Tibial nerve (tissue), 4 donors: ENCODE results near the gene DCUN1D2. TPM values are rescaled to one million over a fixed set of nuclear protein-coding genes. Genes with fewer than 3 reads are reported as not detected.

Experiments
- DNase-seq, 2 donors: peaks; one replicate each; pipeline ENCODE4 v3.0.0-alpha.2; 2019; ENCODE audit warnings: low spot score in 2 of 2
- H3K27ac ChIP-seq, 4 donors: fragments of 200-600 bp; sonication (generic) in 3 of 4; one replicate each; pipeline ENCODE4 v1.5.1; 2017 to 2019; ENCODE audit warnings: mild to moderate bottlenecking in 1 of 4
- H3K27me3 ChIP-seq, 2 donors: fragments of 200-600 bp; sonication (generic) in 1 of 2; one replicate each; pipeline versions ENCODE4 v1.5.1 to v1.6.0; 2017 to 2019
- H3K36me3 ChIP-seq, 3 donors: fragments of 200-600 bp; sonication (generic); one replicate each; pipeline ENCODE4 v1.5.1; 2018 to 2019
- H3K4me1 ChIP-seq, 4 donors: fragments of 200-600 bp; sonication (generic) in 3 of 4; one replicate each; pipeline ENCODE4 v1.5.1; 2017 to 2019
- H3K4me3 ChIP-seq, 4 donors: fragments of 200-600 bp; sonication (generic) in 3 of 4; one replicate each; pipeline ENCODE4 v1.5.1; 2017 to 2019; ENCODE audit warnings: mild to moderate bottlenecking in 1 of 4, moderate library complexity in 1 of 4
- H3K9me3 ChIP-seq, 4 donors: fragments of 200-600 bp; sonication (generic) in 3 of 4; one replicate each; pipeline ENCODE4 v1.5.1; 2017 to 2019
- CTCF ChIP-seq, 5 experiments: fragments of 200-600 bp in 3 of 5; fragments of 450-650 bp in 2 of 5; sonication (generic) in 3 of 5; IDR thresholded peaks; one replicate each; pipeline ENCODE4 v1.5.1; 2016 to 2019; ENCODE audit warnings: antibody characterized with exemption in 5 of 5, mild to moderate bottlenecking in 3 of 5, moderate library complexity in 2 of 5
- EP300 ChIP-seq, 2 donors: sonication (generic); formaldehyde crosslinking; IDR thresholded peaks; one replicate each; pipeline ENCODE4 v1.6.1; 2017; ENCODE audit warnings: antibody characterized with exemption in 2 of 2, mild to moderate bottlenecking in 1 of 2
- POLR2A ChIP-seq, 2 donors: fragments of 450-650 bp; IDR thresholded peaks; one replicate each; pipeline ENCODE4 v1.6.1; 2017; ENCODE audit warnings: antibody characterized with exemption in 2 of 2, mild to moderate bottlenecking in 2 of 2, moderate library complexity in 2 of 2
- WGBS, 2 donors: methylation state at CpG; one replicate each; pipeline ENCODE4 v1.1.5; 2018; 5-methylcytosine and 5-hydroxymethylcytosine counted together
- total RNA-seq, 4 donors: library from RNA; depleted of rRNA; stranded (reverse); fragments of >200 nt; gene quantifications; one replicate each; pipeline ENCODE4 v1.1.0, GENCODE V29; 2016

Gene DCUN1D2
- total RNA-seq, 4 donors from 2014 or later: 16.3 to 28.0 (median 21.0) TPM

GRCh38 chr13:113447596-113447995 is 42.9 kb downstream of the DCUN1D2 start:
- Histone ChIP-seq H3K4me3 (no peak overlapping the region), H3K36me3 (peaks cover 0 to 9% (median 0%) of the 10 kb centered on the region in 3 donors), H3K4me1 (peaks cover 0 to 11% (median 0%) of the 10 kb centered on the region in 4 donors), H3K9me3 (no peaks in the 10 kb centered on the region), H3K27ac (no peak overlapping the region), H3K27me3 (no peaks in the 10 kb centered on the region)
- DNase-seq: no peak
- 89 to 93% methylated on average over 6 of the region's 6 CpGs for WGBS, 2 donors
- TF ChIP-seq CTCF (IDR thresholded peaks at IDR 0.05): no peak

- no peak for TF ChIP-seq EP300 (IDR thresholded peaks at IDR 0.05)
- no peak for TF ChIP-seq CTCF (IDR thresholded peaks at IDR 0.05)
- TF ChIP-seq POLR2A (IDR thresholded peaks at IDR 0.05): no peak
- Histone ChIP-seq H3K9me3 (no peaks in the 10 kb centered on the region), H3K4me1 (peaks cover 0 to 11% (median 0%) of the 10 kb centered on the region in 4 donors), H3K27me3 (no peaks in the 10 kb centered on the region), H3K4me3 (no peak overlapping the region), H3K36me3 (peaks cover 0 to 14% (median 0%) of the 10 kb centered on the region in 3 donors), H3K27ac (no peak overlapping the region)
- DNase-seq: no peak
- WGBS, 2 donors: 92 to 98% methylated on average over 9 of the region's 9 CpGs
Measured at GRCh38 chr13:113446488-113446854, 44.0 kb downstream of the DCUN1D2 start.

GRCh38 chr13:113445791-113446487 is 44.6 kb downstream of the DCUN1D2 start:
- no peaks in the 10 kb centered on the region for H3K9me3 ChIP-seq
- no peak for DNase-seq
- H3K27ac ChIP-seq: no peak overlapping the region
- 65 to 72% methylated on average over 8 to 13 of the region's 19 CpGs for WGBS, 2 donors
- H3K36me3 ChIP-seq: peaks cover 0 to 14% (median 0%) of the 10 kb centered on the region in 3 donors
- TF ChIP-seq CTCF (IDR thresholded peaks at IDR 0.05): no peak
- TF ChIP-seq EP300 (IDR thresholded peaks at IDR 0.05): no peak
- TF ChIP-seq POLR2A (IDR thresholded peaks at IDR 0.05): no peak
- H3K27me3 ChIP-seq: no peaks in the 10 kb centered on the region
- H3K4me3 ChIP-seq: no peak overlapping the region
- H3K4me1 ChIP-seq: peaks cover 0 to 11% (median 0%) of the 10 kb centered on the region in 4 donors

- no peak for DNase-seq
- Histone ChIP-seq H3K4me1 (peaks cover 0 to 4% (median 0%) of the 10 kb centered on the region in 4 donors), H3K9me3 (no peaks in the 10 kb centered on the region), H3K27ac (no peak overlapping the region), H3K36me3 (peaks cover 0 to 14% (median 0%) of the 10 kb centered on the region in 3 donors), H3K4me3 (no peak overlapping the region), H3K27me3 (no peaks in the 10 kb centered on the region)
- WGBS, 2 donors: 93% methylated on average over 12 to 15 of the region's 15 CpGs
- no peak for TF ChIP-seq POLR2A (IDR thresholded peaks at IDR 0.05)
- TF ChIP-seq CTCF (IDR thresholded peaks at IDR 0.05): no peak
- no peak for TF ChIP-seq EP300 (IDR thresholded peaks at IDR 0.05)
Measured at GRCh38 chr13:113443991-113444390, 46.5 kb downstream of the DCUN1D2 start.

- TF ChIP-seq EP300 (IDR thresholded peaks at IDR 0.05) (no peak), CTCF (IDR thresholded peaks at IDR 0.05) (no peak), POLR2A (IDR thresholded peaks at IDR 0.05) (no peak)
- H3K27me3 ChIP-seq: no peaks in the 10 kb centered on the region
- H3K27ac ChIP-seq: no peak overlapping the region
- 74 to 94% methylated on average over 1 of the region's 1 CpG for WGBS, 2 donors
- H3K4me1 ChIP-seq: no peaks in the 10 kb centered on the region
- H3K9me3 ChIP-seq: no peaks in the 10 kb centered on the region
- DNase-seq: no peak
- peaks cover 0 to 14% (median 0%) of the 10 kb centered on the region in 3 donors for H3K36me3 ChIP-seq
- no peak overlapping the region for H3K4me3 ChIP-seq
Measured at GRCh38 chr13:113442985-113443362, 47.5 kb downstream of the DCUN1D2 start.
